ENCODE results near the gene LYL1. TPM values are rescaled to one million over a fixed set of nuclear protein-coding genes. Genes with fewer than 3 reads are reported as not detected.
A peak's percentile ranks its signal among the peaks of the same experiment; 100 is the strongest.

Gene LYL1
- total and polyA plus RNA-seq, 2 of the 13 experiments (the other 11 are each of a cell fraction or from before 2014, with no cell fraction given) = 0.75 to 0.92 TPM

- TF ChIP-seq ZNF891 (CRISPR knock-in tag; IDR thresholded peaks at IDR 0.05) (no peak; the same call in 1 of the 2 replicates), TOPORS (CRISPR knock-in tag; IDR thresholded peaks at IDR 0.05) (peak; percentile 69; the same call in 1 of the 2 replicates), ZNF614 (CRISPR knock-in tag; IDR thresholded peaks at IDR 0.05; ENCODE audit: borderline replicate concordance) (no peak; the same call in 1 of the 2 replicates), ZIK1 (CRISPR knock-in tag; IDR thresholded peaks at IDR 0.05; ENCODE audit: borderline replicate concordance, low read depth) (0 out of 2 replicates have a peak, but pooled peaks have one; percentile 22), ZNF180 (CRISPR knock-in tag; IDR thresholded peaks at IDR 0.05; ENCODE audit: borderline replicate concordance, low read depth) (no peak), ZNF615 (CRISPR knock-in tag; IDR thresholded peaks at IDR 0.05; ENCODE audit: borderline replicate concordance) (peak; percentile 73; the same call in 1 of the 2 replicates), HCFC1 (IDR thresholded peaks at IDR 0.05; ENCODE audit: low read depth, low read length) (peak; percentile 81), HOXA3 (CRISPR knock-in tag; IDR thresholded peaks at IDR 0.05) (peak; percentile 95), PAWR (CRISPR knock-in tag; IDR thresholded peaks at IDR 0.05; ENCODE audit: borderline replicate concordance) (no peak), PTBP1 (IDR thresholded peaks at IDR 0.05; ENCODE audit: low read depth, low read length, poor library complexity, severe bottlenecking) (peak; percentile 68), ZNF44 (CRISPR knock-in tag; IDR thresholded peaks at IDR 0.05) (no peak), MED1 (CRISPR knock-in tag; IDR thresholded peaks at IDR 0.05) (peak; percentile 89), RBM39 (IDR thresholded peaks at IDR 0.05; ENCODE audit: low read depth, low read length, poor library complexity, severe bottlenecking) (peak; percentile 53), ZNF780A (CRISPR knock-in tag; IDR thresholded peaks at IDR 0.05) (0 out of 2 replicates have a peak, but pooled peaks have one; percentile 22), ZHX1 (CRISPR knock-in tag; IDR thresholded peaks at IDR 0.05; ENCODE audit: low read depth) (0 out of 2 replicates have a peak, but pooled peaks have one; percentile 56), NR3C1 (CRISPR knock-in tag; IDR thresholded peaks at IDR 0.05) (no peak), MYC (CRISPR knock-in tag; IDR thresholded peaks at IDR 0.05; ENCODE audit: borderline replicate concordance) (peak; percentile 81), NFYC (CRISPR knock-in tag; IDR thresholded peaks at IDR 0.05) (peak; percentile 25; the same call in 1 of the 2 replicates), RXRA (CRISPR knock-in tag; IDR thresholded peaks at IDR 0.05) (peak; percentile 74; the same call in 1 of the 2 replicates), SIX4 (CRISPR knock-in tag; IDR thresholded peaks at IDR 0.05) (0 out of 2 replicates have a peak, but pooled peaks have one; percentile 39), TCF7 (IDR thresholded peaks at IDR 0.05; ENCODE audit: low read depth) (no peak), ZNF709 (CRISPR knock-in tag; IDR thresholded peaks at IDR 0.05) (no peak), TEAD3 (CRISPR knock-in tag; optimal IDR thresholded peaks at IDR 0.05; ENCODE audit: borderline replicate concordance) (peak; percentile 95), NFIB (CRISPR knock-in tag; IDR thresholded peaks at IDR 0.05; ENCODE audit: borderline replicate concordance) (no peak), HDAC2 (CRISPR knock-in tag; IDR thresholded peaks at IDR 0.05) (peak; percentile 74), ZNF337 (CRISPR knock-in tag; IDR thresholded peaks at IDR 0.05; ENCODE audit: borderline replicate concordance, low read depth) (no peak), ZNF816 (CRISPR knock-in tag; IDR thresholded peaks at IDR 0.05; ENCODE audit: borderline replicate concordance) (peak; percentile 77; the same call in 1 of the 2 replicates), ZNF432 (CRISPR knock-in tag; IDR thresholded peaks at IDR 0.05; ENCODE audit: borderline replicate concordance) (no peak), ZNF776 (CRISPR knock-in tag; IDR thresholded peaks at IDR 0.05) (peak; percentile 15; the same call in 1 of the 2 replicates)
Observed at GRCh38 chr19:13150187-13150930, 47.7 kb upstream of the LYL1 start, which contains the start of the genes IER2 and STX10 (continued).
